Stimulated activated naive CD4-positive, alpha-beta T cell treated with Interleukin-2 at 50 U/mL for 16 hours (primary cell): ENCODE data around the gene EPB41L1.

ENCODE experiments used
- DNase-seq: peaks from one replicate; lab custom pipeline; 2025; lab: John Stamatoyannopoulos, UW

Gene EPB41L1

GRCh38 chr20:36154700-36155628, at the start of gene EPB41L1:
TSS of gene EPB41L1 (plus strand) at chr20:36154740. CDS start at chr20:36173778, 19,038 bp downstream.
- DNase-seq: no peak

- no peak for DNase-seq
These were observed 49.7 kb upstream of the EPB41L1 start for GRCh38 chr20:36104856-36105255.

- DNase-seq: no peak
These were observed 48.8 kb upstream of the EPB41L1 start for GRCh38 chr20:36105711-36106226.

- DNase-seq: no peak
These were observed 47.9 kb upstream of the EPB41L1 start for GRCh38 chr20:36106606-36107005.

GRCh38 chr20:36107881-36108280, 46.7 kb upstream of the EPB41L1 start:
- DNase-seq: no peak

- no peak for DNase-seq
These were observed 45.1 kb upstream of the EPB41L1 start for GRCh38 chr20:36109251-36109947.

GRCh38 chr20:36110994-36111393, 43.5 kb upstream of the EPB41L1 start:
- no peak for DNase-seq

- no peak for DNase-seq
These were observed 42.4 kb upstream of the EPB41L1 start for GRCh38 chr20:36112112-36112511.

- no peak for DNase-seq
These were observed 41.5 kb upstream of the EPB41L1 start for GRCh38 chr20:36113036-36113435.

- DNase-seq: no peak
These were observed 40.8 kb upstream of the EPB41L1 start for GRCh38 chr20:36113566-36114250.

- no peak for DNase-seq
These were observed 39.8 kb upstream of the EPB41L1 start for GRCh38 chr20:36114707-36115106.

- DNase-seq: no peak
These were observed 38.6 kb upstream of the EPB41L1 start for GRCh38 chr20:36115925-36116324.

- DNase-seq: no peak
These were observed 37.6 kb upstream of the EPB41L1 start for GRCh38 chr20:36116807-36117441.

- DNase-seq: no peak
These were observed 36.9 kb upstream of the EPB41L1 start for GRCh38 chr20:36117638-36118037.

GRCh38 chr20:36118371-36118770, 36.2 kb upstream of the EPB41L1 start:
- DNase-seq: no peak

GRCh38 chr20:36119537-36119936, 35.0 kb upstream of the EPB41L1 start:
- DNase-seq: no peak

- DNase-seq: no peak
These were observed 34.3 kb upstream of the EPB41L1 start for GRCh38 chr20:36120241-36120640.

GRCh38 chr20:36120991-36121390, 33.5 kb upstream of the EPB41L1 start:
- DNase-seq: no peak

GRCh38 chr20:36121981-36122930, 32.3 kb upstream of the EPB41L1 start:
- no peak for DNase-seq

GRCh38 chr20:36122931-36123288, 31.6 kb upstream of the EPB41L1 start:
- no peak for DNase-seq

GRCh38 chr20:36125097-36125496, 29.4 kb upstream of the EPB41L1 start:
- no peak for DNase-seq
